GM19025 (cell line): ENCODE measurements around the gene LAMTOR3.

Experiments used
- ATAC-seq: cut with Tn5 transposase; IDR thresholded peaks from one replicate; pipeline ENCODE4 v1.9.1; 2021; ENCODE audit warnings: mild to moderate bottlenecking, low read depth, moderate library complexity; ENCODE audit not compliant: unreplicated experiment

Gene LAMTOR3, protein sequence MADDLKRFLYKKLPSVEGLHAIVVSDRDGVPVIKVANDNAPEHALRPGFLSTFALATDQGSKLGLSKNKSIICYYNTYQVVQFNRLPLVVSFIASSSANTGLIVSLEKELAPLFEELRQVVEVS

DNA sequence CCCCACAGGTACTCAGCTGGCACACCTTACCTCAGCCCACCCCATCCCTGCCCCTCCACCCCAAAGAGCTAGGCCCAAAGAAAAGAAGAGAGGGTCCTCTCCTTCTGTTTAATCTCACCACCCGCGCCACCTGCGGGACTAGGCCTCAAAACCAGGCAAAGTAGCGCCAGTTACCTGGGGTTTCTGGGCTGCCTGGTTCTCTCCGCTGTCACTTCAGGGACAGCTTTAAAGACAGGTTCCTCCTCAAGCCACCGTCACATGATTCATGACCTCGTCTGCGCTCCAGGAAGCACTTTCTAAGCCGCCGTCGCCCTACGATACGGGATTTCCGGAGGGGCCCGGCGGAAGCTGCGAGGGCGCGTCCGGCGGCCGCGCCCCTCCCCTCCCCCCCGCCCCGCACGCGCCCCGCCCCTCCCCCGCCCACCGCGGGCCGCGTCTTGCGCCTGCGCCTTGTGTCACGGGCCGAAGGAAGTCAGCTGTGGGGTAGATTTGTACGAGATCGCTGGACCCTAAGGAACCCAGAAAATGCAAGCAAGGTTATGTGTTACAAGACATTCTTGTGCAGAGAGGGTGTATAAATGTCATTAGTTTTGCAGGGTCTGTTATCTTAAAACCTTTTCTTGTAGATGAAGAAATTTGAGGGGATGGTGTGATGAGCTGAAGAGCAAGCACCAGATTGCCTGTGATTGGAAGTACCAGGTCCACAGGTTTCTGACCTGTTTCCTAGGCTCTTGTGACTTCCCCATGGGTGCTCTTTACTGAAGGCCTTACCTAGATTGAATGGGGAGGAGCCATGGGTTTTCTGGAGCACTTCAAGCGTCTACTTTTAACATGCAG, at the start of gene LAMTOR3:
Gene LAMTOR3, minus strand, starts transcription at position 267 of the 837 bp plus-strand sequence. CDS start 464 bp downstream, outside the sequence.
- ATAC-seq, result peak; percentile 100

- ATAC-seq, result no peak
Observed at GRCh38 chr4:99938243-99938753, 44.1 kb upstream of the LAMTOR3 start.

DNA sequence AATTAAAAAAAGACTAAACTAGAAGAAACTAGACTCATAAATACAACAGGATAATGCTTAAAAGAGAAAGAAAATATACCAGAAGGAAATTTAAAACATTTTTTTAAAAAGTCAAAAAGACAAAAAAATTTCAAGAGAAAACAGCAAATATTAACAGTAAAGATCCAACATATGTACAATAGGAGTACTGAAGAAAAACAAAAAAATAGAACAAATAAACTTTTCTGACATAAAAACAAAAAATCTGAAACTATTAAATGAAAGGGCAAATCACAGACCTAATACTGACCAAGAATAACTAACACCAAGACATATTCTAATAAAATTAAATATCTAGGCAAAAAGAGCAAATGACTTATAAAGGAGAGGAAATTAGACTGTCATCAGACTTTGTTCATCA, 40.7 kb upstream of the LAMTOR3 start:
- no peak for ATAC-seq

- no peak for ATAC-seq
Observed at GRCh38 chr4:99927566-99927965, 33.3 kb upstream of the LAMTOR3 start.

GRCh38 chr4:99921174-99921573, 26.9 kb upstream of the LAMTOR3 start:
- ATAC-seq, result no peak

DNA sequence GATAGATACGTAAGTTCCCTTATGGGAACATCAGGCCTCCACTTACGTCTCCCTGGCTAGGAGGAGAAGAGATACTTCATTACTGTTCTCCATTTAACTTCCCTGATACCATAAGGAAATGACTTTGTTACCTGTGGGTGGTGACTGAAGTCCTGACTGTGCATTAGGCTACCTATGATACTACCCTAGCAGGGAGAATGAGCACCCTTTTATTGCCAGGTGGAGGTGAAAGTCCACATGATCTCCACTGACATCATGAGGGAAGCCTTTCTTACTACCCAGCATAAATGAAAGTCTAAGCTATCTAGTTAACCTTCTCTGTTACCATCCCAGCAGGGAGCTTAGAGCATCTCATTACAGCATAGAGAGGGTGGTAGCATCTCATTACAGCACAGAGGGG, 24.4 kb upstream of the LAMTOR3 start:
- ATAC-seq, result no peak

GRCh38 chr4:99917575-99917974, 23.3 kb upstream of the LAMTOR3 start:
- no peak for ATAC-seq

DNA sequence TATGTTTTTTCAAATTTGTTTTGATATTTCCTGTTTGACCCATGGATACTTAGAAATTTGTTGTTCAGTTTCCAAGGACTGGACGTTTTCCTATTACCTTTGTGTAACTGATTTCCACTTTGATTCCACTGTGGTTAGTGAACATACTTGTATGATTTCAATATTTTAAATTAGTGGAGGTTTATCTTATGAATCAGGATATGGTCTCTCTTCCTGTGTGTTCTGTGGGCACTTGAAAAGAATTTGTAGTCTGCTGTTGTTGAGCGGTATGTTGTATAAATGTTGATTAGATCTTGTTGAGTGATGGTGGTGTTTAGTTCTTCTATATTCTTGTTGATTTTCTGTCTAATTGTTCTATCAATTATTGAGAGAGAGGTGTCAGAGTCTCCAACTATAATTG, 21.2 kb upstream of the LAMTOR3 start:
- no peak for ATAC-seq

GRCh38 chr4:99894998-99895397, 771 bp upstream of the LAMTOR3 start:
- ATAC-seq, result no peak

- ATAC-seq, result no peak
Observed at GRCh38 chr4:99893839-99894160, 427 bp downstream of the LAMTOR3 start.

DNA sequence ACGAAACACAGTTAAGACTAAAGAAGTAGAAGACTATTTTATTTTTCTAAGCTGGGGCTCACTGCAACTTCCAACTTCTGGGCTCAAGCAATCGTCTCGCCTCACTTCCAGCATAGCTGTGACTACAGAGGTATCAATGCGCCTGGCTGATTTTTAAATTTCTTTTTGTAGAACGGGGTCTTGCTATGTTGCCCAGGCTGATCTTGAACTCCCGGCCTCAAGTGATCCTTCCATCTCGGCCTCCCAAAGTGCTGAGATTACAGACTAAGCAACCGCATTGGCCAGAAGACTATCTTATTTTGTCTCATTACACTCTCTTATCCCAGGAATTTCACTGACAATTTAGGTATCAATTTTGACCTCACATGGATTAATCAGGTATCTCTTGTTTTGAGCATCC, 1.2 kb downstream of the LAMTOR3 start:
- ATAC-seq, result no peak

DNA sequence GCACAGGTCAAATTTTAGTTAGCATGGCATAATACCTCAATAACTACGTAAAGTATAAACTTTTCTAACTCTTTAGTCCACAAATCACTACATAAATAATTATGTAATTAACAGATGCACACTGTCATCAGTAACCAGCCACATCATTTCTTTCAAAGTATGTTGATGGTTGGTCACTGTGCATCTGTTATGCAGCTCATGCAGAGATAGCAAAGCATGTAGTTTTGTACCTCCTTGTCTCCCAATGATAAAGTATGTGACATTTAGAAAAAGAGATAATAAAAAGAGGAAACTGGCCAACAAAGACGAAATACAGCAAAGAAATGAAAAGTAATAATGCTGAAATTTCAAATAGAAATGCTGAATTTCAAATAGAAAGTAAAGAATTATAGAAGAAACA, 2.9 kb downstream of the LAMTOR3 start:
- ATAC-seq, result no peak

- ATAC-seq, result no peak
Observed at GRCh38 chr4:99887837-99888236, 6.4 kb downstream of the LAMTOR3 start.

DNA sequence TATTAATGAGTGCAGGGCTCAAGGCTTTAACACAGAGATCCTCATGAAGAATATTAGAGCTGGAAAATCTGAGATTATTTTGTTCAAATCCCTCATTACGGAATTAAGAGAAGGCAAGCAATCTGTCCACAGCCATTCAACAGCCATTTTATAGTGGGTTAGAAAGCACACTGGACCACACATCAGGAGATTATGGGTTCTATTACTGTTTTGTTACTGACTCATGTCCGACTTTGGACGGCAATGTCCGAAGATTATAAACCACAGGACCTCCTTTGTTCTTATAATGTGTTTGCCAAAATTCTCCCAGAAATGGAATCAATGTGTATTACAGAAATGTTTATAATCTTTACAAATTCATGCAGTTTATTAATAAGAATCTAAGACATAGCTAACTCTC, 8.1 kb downstream of the LAMTOR3 start:
- no peak for ATAC-seq

- ATAC-seq, result no peak
Observed at GRCh38 chr4:99885687-99886086, 8.5 kb downstream of the LAMTOR3 start.

GRCh38 chr4:99885063-99885664, 9.1 kb downstream of the LAMTOR3 start:
- ATAC-seq, result no peak

GRCh38 chr4:99879458-99879857, 14.8 kb downstream of the LAMTOR3 start:
- ATAC-seq, result no peak

GRCh38 chr4:99878604-99879003, 15.6 kb downstream of the LAMTOR3 start:
- no peak for ATAC-seq

DNA sequence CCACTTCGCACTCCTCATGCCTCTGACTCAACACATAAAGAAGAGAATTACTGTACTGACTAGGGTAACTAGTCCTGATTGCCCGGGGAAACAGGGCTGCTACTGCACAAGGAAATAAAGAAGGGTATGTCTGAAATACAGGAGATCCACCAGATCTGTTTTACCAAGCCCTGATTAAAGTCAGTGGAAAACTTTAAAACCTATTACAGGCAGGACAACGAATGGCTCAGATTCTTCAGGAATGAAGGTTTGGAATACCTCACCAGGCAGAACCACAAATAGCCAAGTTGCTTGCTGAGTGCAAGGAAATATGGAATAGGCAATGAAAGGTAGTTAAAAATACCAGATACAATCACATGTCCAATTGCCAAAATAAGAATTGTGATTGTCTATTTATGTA, 17.3 kb downstream of the LAMTOR3 start:
- ATAC-seq, result no peak

DNA sequence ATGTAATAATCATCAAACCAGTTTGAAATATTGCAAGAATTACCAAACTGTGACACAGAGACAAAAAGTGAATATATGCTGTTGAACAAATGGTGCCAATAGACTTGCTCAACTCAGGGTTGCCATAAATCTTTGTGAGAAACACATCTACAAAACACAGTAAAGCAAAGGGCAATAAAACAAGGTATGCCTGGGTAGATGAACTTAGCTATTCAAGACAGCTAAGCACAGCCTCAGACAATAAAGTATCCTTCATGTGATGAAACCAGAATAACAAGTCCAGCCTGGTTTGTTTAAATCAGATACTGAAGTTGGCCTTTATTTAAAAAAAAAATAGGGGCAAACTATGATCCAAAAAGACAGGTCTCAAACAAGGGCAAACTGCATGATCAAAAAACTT, 19.2 kb downstream of the LAMTOR3 start:
- ATAC-seq, result no peak

DNA sequence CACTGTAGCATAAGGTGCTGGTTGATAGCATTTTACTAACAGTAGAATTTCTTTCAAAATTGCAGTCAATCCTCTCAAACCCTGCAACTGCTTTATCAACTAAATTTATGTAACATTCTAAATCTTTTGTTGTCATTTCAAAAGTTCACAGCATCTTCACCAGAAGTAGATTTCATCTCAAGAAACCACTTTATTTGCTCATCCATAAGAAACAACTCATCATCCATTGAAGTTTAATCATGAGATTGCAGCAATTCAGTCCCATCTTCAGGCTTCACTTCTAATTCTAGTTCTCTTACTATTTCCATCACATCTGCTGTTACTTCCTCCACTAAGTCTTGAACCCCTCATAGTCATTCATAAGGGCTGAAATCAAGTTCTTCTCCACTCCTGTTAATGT, 21.7 kb downstream of the LAMTOR3 start:
- ATAC-seq, result no peak

GRCh38 chr4:99868126-99868596, 26.1 kb downstream of the LAMTOR3 start:
- peak; percentile 55 for ATAC-seq
